ENCODE results near the gene NTM.

- no peak for TF ChIP-seq POLR2A (IDR thresholded peaks at IDR 0.05)
- no peak for TF ChIP-seq CTCF (IDR thresholded peaks at IDR 0.05)
Measured at GRCh38 chr11:132075447-132075846, 705.0 kb downstream of the NTM start.

All from breast epithelium (tissue), 3 donors.